NCI-H2227 treated with DMSO at 0.1 percent for 48 hours (cell line): Measurements from ENCODE around the gene TBC1D13.
"Not testable (repeated sequence)": the region's sequence is repeated elsewhere in the genome, so short reads cannot be mapped to it uniquely, and the experiment has no call there.

ENCODE experiments used
- DNase-seq: peaks from one replicate; lab custom pipeline; 2025; lab: John Stamatoyannopoulos, UW

The TBC1D13 gene

GRCh38 chr9:128846680-128847030 is 59.6 kb downstream of the TBC1D13 start:
- no peak for DNase-seq

- DNase-seq = no peak
These were observed 60.8 kb downstream of the TBC1D13 start for GRCh38 chr9:128847803-128848202.

GRCh38 chr9:128851024-128851423 is 64.0 kb downstream of the TBC1D13 start:
- not testable (repeated sequence) for DNase-seq

GRCh38 chr9:128851779-128852600 is 64.9 kb downstream of the TBC1D13 start:
- DNase-seq = not testable (repeated sequence)

GRCh38 chr9:128852646-128853045 is 65.6 kb downstream of the TBC1D13 start:
- not testable (repeated sequence) for DNase-seq

GRCh38 chr9:128854454-128854853 is 67.4 kb downstream of the TBC1D13 start:
- not testable (repeated sequence) for DNase-seq

GRCh38 chr9:128858476-128858875 is 71.4 kb downstream of the TBC1D13 start:
- not testable (repeated sequence) for DNase-seq
